ENCODE results near the gene SFMBT2.

DNA sequence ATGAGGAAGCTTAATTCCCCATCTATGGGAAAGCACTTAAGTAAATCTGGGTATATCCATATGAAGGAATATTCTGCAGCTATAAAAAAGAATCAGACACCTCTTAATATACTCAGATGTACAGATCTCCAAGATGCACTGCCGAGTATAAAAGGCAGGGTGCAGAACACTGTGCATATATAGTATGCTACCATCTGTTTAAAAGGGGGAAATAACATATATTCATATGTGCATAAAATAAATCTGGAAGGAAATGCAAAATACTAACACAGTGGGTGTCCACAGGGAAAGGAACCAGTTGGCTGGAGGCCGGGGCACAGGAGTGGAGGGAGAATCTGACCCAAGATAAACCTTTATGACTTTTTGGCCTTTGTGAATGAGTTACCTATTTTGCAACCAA is 201.4 kb downstream of the SFMBT2 start:
- TF ChIP-seq CEBPB (IDR thresholded peaks at IDR 0.05): no peak
- no peak for TF ChIP-seq USF1 (IDR thresholded peaks at IDR 0.05)
- no peak for TF ChIP-seq YY1 (IDR thresholded peaks at IDR 0.05; ENCODE audit: low read depth)
- no peak for TF ChIP-seq RAD21 (IDR thresholded peaks at IDR 0.05; ENCODE audit: low read depth)
- TF ChIP-seq REST (IDR thresholded peaks at IDR 0.05; ENCODE audit: low read depth): no peak
- no peak for TF ChIP-seq TAF1 (IDR thresholded peaks at IDR 0.05; ENCODE audit: low read depth)
- TF ChIP-seq, protein P1, sequence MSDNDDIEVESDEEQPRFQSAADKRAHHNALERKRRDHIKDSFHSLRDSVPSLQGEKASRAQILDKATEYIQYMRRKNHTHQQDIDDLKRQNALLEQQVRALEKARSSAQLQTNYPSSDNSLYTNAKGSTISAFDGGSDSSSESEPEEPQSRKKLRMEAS (IDR thresholded peaks at IDR 0.05): no peak
- TF ChIP-seq CREB1 (IDR thresholded peaks at IDR 0.05; ENCODE audit: low read depth): no peak
- TF ChIP-seq EGR1 (IDR thresholded peaks at IDR 0.05): no peak
- TF ChIP-seq FOXM1 (IDR thresholded peaks at IDR 0.05; ENCODE audit: borderline replicate concordance, low read depth): no peak
- TF ChIP-seq NFIC (IDR thresholded peaks at IDR 0.05): no peak
- TF ChIP-seq TCF12 (IDR thresholded peaks at IDR 0.05; ENCODE audit: low read depth): no peak

Data from Ishikawa (cell line).